22Rv1 (cell line): Measurements from ENCODE around the gene ITPR1.

Experiments used
- H3K27ac ChIP-seq: fragments of 450-650 bp; 2 replicates; pipeline ENCODE4 v1.5.1; 2017
- ZFX ChIP-seq: fragments of 450-650 bp; IDR thresholded peaks from 2 replicates; pipeline ENCODE4 v1.6.1; 2017; ENCODE audit warnings: antibody characterized with exemption, borderline replicate concordance
- TF ChIP-seq, protein P1 (sequence below): fragments of 450-650 bp; IDR thresholded peaks from 2 replicates; pipeline ENCODE4 v1.5.1; 2017; ENCODE audit warnings: mild to moderate bottlenecking

ITPR1 gene

DNA sequence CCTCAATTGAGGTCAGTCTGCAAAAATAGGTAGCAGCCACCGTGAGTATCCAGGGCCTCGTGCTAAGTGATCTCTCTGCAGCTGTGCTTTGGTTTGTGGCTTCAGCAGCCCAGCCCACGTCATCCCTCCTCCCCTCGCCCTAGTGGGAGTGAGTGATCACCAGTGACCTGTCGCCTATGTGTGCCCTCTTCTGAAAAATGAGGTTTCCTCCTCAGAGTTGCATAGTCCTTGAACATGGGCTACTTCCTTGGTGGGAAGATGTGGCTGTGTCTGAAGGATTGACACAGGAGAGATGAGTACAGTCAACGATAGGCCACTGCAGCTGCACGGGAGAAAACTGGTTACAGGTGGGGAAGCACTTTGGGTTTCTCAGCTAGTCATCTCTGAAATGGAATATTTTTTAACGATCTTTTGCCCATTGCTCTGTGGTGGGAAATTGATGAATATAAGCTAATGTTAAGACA, 341.3 kb downstream of the ITPR1 start:
- no peak overlapping the region for H3K27ac ChIP-seq
- no peak for TF ChIP-seq ZFX
- TF ChIP-seq, protein P1, sequence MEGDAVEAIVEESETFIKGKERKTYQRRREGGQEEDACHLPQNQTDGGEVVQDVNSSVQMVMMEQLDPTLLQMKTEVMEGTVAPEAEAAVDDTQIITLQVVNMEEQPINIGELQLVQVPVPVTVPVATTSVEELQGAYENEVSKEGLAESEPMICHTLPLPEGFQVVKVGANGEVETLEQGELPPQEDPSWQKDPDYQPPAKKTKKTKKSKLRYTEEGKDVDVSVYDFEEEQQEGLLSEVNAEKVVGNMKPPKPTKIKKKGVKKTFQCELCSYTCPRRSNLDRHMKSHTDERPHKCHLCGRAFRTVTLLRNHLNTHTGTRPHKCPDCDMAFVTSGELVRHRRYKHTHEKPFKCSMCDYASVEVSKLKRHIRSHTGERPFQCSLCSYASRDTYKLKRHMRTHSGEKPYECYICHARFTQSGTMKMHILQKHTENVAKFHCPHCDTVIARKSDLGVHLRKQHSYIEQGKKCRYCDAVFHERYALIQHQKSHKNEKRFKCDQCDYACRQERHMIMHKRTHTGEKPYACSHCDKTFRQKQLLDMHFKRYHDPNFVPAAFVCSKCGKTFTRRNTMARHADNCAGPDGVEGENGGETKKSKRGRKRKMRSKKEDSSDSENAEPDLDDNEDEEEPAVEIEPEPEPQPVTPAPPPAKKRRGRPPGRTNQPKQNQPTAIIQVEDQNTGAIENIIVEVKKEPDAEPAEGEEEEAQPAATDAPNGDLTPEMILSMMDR, result no peak

DNA sequence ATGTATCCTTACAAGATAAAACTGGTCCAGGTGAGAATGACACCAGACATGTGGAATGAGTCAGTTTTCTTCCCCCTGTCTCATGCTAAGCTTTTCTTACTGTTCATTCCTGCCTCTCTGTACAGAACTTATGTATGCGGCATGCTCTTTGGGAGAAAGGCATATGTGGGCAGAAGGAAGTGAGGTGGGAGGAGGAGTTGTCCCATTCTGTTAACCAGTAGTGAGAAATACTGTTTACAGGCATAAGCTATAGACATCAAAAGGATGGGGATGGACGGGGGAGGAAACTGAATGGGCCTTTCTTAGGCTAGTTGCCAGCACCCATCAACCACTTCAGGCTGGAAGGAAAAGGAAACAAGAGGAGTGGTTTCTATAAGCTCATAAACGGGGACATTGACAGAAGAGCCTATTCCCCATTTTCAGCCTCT, 342.5 kb downstream of the ITPR1 start:
- no peak for TF ChIP-seq ZFX
- TF ChIP-seq, protein P1, result no peak
- no peak overlapping the region for H3K27ac ChIP-seq

DNA sequence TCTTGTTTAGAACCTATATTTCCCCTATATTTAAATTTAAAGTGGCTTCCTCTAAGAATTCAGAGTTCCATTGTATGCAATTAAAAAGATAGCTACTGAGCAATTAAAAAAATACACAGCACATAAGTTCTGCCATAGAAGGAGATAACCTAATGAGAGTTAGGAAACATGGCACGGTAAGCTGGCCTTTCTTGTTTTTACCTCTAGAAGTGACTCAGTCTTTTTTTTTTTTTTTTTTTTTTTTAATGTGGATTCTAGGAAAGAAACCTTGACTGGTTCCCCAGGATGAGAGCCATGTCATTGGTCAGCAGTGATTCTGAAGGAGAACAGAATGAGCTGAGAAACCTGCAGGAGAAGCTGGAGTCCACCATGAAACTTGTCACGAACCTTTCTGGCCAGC, 343.4 kb downstream of the ITPR1 start:
- H3K27ac ChIP-seq, result no peak overlapping the region
- TF ChIP-seq, protein P1, result no peak
- no peak for TF ChIP-seq ZFX

DNA sequence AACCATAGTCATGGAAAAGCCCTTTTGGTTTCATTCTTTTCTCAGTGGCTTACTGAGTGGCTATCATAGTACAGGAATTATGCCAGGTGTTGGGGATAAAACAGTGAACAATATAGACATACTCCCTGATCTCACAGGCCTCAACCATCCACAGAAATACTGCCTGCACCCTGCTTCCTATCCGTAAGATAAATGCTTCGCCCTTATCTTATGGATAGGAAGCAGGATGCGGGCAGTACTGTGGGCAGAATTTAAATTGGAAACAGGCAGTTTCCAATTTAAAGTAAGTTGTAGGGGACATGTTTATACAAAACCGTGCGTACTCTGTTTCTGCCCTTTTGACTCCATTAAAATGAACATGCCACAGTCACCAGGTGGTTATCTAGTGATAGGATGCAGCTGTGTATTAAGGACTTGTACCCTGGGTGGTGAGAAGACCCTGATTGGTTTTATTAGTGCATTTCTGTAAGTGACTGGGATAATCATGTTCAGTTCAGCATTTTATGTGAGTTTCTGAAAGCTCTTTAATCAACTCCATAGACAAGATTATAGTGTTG, 344.3 kb downstream of the ITPR1 start:
- TF ChIP-seq, protein P1, result no peak
- no peak for TF ChIP-seq ZFX
- H3K27ac ChIP-seq, result no peak overlapping the region

DNA sequence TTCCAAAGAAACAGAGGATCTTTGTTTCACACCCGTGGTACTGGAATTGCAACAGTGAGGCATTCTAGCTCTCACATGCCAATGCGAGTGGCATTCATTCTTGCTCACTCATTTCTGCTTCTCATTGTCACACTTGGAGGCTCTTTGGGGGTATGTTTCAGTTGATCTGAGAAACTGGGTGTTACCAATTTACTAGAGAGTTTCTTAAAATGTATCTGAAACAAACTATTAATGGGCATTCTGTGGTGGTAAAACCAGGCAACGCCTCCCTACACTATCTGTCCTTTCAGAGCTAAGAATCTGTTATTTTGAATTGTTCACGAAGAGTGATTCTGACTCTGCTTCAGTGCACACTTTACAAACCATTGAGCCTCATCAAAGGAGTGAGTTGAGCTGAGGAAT, 345.5 kb downstream of the ITPR1 start:
- no peak overlapping the region for H3K27ac ChIP-seq
- TF ChIP-seq ZFX, result no peak
- TF ChIP-seq, protein P1, result no peak

DNA sequence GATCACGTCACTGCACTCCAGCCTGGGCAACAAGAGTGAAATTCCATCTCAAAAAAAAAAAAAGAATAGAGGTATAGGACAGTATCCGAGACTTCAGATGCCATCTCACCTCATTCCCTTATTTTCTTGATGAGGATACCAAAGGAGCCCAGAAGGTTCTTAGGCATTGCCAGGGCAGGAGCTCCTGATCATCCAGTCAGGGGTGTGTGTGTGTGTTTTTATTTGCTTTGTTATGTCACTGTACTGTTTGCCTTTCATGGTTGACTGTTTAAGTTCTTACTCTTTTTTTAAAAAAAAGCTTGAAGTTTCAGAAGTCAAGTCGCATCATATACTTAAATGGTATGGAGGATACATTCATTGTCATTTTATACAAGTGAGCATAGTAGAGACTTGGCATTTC, 346.1 kb downstream of the ITPR1 start:
- no peak for TF ChIP-seq ZFX
- TF ChIP-seq, protein P1, result no peak
- H3K27ac ChIP-seq, result no peak overlapping the region

DNA sequence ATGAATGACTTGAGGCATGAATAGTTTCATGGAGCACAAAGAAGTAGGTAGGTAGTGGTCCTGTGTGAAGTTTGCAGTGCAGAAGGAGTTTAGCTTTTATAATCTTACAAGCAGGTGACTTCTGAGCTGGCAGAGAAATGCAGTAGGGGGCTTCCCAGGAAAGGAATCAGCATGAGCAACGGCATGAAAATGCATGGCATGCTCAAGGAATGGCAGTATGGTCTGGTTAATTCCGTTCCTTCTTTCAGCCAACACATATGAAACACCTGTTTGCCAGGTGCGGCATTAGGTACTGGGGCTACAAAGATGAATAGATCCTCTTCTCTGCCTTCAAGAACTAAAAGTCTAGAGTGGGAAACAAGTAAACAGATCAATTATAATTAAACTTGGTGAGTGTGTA, 348.1 kb downstream of the ITPR1 start:
- no peak for TF ChIP-seq ZFX
- TF ChIP-seq, protein P1, result no peak
- H3K27ac ChIP-seq, result no peak overlapping the region
